WTC11 (cell line): ENCODE results near the gene METTL15. TPM values are rescaled to one million over a fixed set of nuclear protein-coding genes. Genes with fewer than 3 reads are reported as not detected.

Experiments
- ATAC-seq: fragments of 200-7000 bp; cut with Tn5 transposase; 2 replicates; pipeline ENCODE4 v1.10.0; 2021; ENCODE audit warnings: mild to moderate bottlenecking, moderate library complexity
- CTCF ChIA-PET: fragments of 300-600 bp; sonication (Branson Sonifier 250); formaldehyde crosslinking; loops from one replicate; lab custom pipeline; 2021; ENCODE audit warnings: antibody characterized with exemption; lab: Charles Lee
- POLR2A ChIA-PET: fragments of 350-600 bp; sonication (Branson Sonifier 250); formaldehyde crosslinking; loops from one replicate; lab custom pipeline; 2021; ENCODE audit warnings: antibody characterized with exemption; lab: Charles Lee
- DNase-seq: peaks from one replicate; pipeline ENCODE4 v3.0.0; 2021; ENCODE audit warnings: low spot score
- H3K27ac Mint-ChIP-seq: 2 replicates; pipeline ENCODE4 v1.8.0; 2021; ENCODE audit warnings: mixed read lengths
- H3K27me3 Mint-ChIP-seq: 2 replicates; pipeline ENCODE4 v1.8.0; 2021; ENCODE audit warnings: low read depth, mild to moderate bottlenecking, moderate library complexity, mixed read lengths
- H3K36me3 Mint-ChIP-seq: 2 replicates; pipeline ENCODE4 v1.8.0; 2021; ENCODE audit warnings: mixed read lengths
- H3K4me1 Mint-ChIP-seq: 2 replicates; pipeline ENCODE4 v1.8.0; 2022; ENCODE audit warnings: mixed read lengths
- H3K4me3 Mint-ChIP-seq: 2 replicates; pipeline ENCODE4 v1.8.0; 2021; ENCODE audit warnings: mild to moderate bottlenecking, moderate library complexity, mixed read lengths
- H3K9me3 Mint-ChIP-seq: 2 replicates; pipeline ENCODE4 v1.8.0; 2021; ENCODE audit warnings: mixed read lengths
- ATF1 ChIP-seq: sonication (generic); formaldehyde crosslinking; IDR thresholded peaks from 2 replicates; pipeline ENCODE4 v1.8.1; 2023; ENCODE audit warnings: mild to moderate bottlenecking, moderate library complexity, missing genetic modification reagents
- CBFB ChIP-seq: sonication (generic); formaldehyde crosslinking; IDR thresholded peaks from 2 replicates; pipeline ENCODE4 v1.8.1; 2022; ENCODE audit warnings: mild to moderate bottlenecking, low read depth, missing genetic modification reagents
- ELF4 ChIP-seq: sonication (generic); formaldehyde crosslinking; IDR thresholded peaks from 2 replicates; pipeline ENCODE4 v1.8.1; 2022; ENCODE audit warnings: low read depth, mild to moderate bottlenecking, moderate library complexity, missing genetic modification reagents
- EMX1 ChIP-seq: fragments of 250-450 bp; sonication (Bioruptor Pico); IDR thresholded peaks from 2 replicates; pipeline ENCODE4 v1.8.0; 2021; ENCODE audit warnings: mild to moderate bottlenecking
- FOXJ3 ChIP-seq: sonication (generic); formaldehyde crosslinking; IDR thresholded peaks from 2 replicates; pipeline ENCODE4 v1.9.0; 2021; ENCODE audit warnings: missing genetic modification reagents, mild to moderate bottlenecking, borderline replicate concordance
- FOXP1 ChIP-seq: sonication (generic); formaldehyde crosslinking; IDR thresholded peaks from 2 replicates; pipeline ENCODE4 v1.8.0; 2022; ENCODE audit warnings: missing genetic modification reagents, mild to moderate bottlenecking, moderate library complexity, borderline replicate concordance
- GRHL2 ChIP-seq: fragments of 250-450 bp; sonication (Bioruptor Pico); IDR thresholded peaks from 2 replicates; pipeline ENCODE4 v1.8.0; 2022; ENCODE audit warnings: mild to moderate bottlenecking, moderate library complexity; ENCODE audit not compliant: insufficient replicate concordance, severe bottlenecking
- JAZF1 ChIP-seq: fragments of 250-450 bp; sonication (Bioruptor Pico); IDR thresholded peaks from 2 replicates; pipeline ENCODE4 v1.9.0; 2021; ENCODE audit warnings: moderate library complexity, mild to moderate bottlenecking, inconsistent platforms
- MYBL2 ChIP-seq: sonication (generic); formaldehyde crosslinking; IDR thresholded peaks from 2 replicates; pipeline ENCODE4 v1.8.1; 2023; ENCODE audit warnings: mild to moderate bottlenecking, moderate library complexity, missing genetic modification reagents
- NFATC4 ChIP-seq: fragments of 250-450 bp; sonication (Bioruptor Pico); IDR thresholded peaks from 2 replicates; pipeline ENCODE4 v1.9.0; 2021; ENCODE audit warnings: mild to moderate bottlenecking
- NR3C1 ChIP-seq: sonication (generic); formaldehyde crosslinking; conservative IDR thresholded peaks from 2 replicates; pipeline ENCODE4 v1.8.1; 2023; ENCODE audit warnings: low read depth, mild to moderate bottlenecking, missing genetic modification reagents
- PRRX2 ChIP-seq: fragments of 250-450 bp; sonication (Bioruptor Pico); IDR thresholded peaks from 2 replicates; pipeline ENCODE4 v1.8.0; 2021; ENCODE audit warnings: mild to moderate bottlenecking
- TCF7 ChIP-seq: sonication (generic); formaldehyde crosslinking; IDR thresholded peaks from 2 replicates; pipeline ENCODE4 v1.8.0; 2022; ENCODE audit warnings: mild to moderate bottlenecking, low read depth, missing genetic modification reagents, moderate library complexity
- ZNF121 ChIP-seq: sonication (generic); formaldehyde crosslinking; IDR thresholded peaks from 2 replicates; pipeline ENCODE4 v1.8.0; 2023; ENCODE audit warnings: missing genetic modification reagents
- ZNF263 ChIP-seq: sonication (generic); formaldehyde crosslinking; IDR thresholded peaks from 2 replicates; pipeline ENCODE4 v1.8.1; 2022; ENCODE audit warnings: low read depth, mild to moderate bottlenecking, moderate library complexity, missing genetic modification reagents
- ZNF317 ChIP-seq: sonication (generic); formaldehyde crosslinking; IDR thresholded peaks from 2 replicates; pipeline ENCODE4 v1.8.1; 2023; ENCODE audit warnings: low read depth, mild to moderate bottlenecking, moderate library complexity, missing genetic modification reagents, borderline replicate concordance
- total RNA-seq: library from RNA; stranded (reverse); gene quantifications from 3 replicates; pipeline ENCODE4 v1.2.3, GENCODE V29; 2021
- TF ChIP-seq, protein P1 (sequence below): sonication (generic); formaldehyde crosslinking; IDR thresholded peaks from 2 replicates; pipeline ENCODE4 v1.8.1; 2022; ENCODE audit warnings: low read depth, mild to moderate bottlenecking, moderate library complexity, missing genetic modification reagents, borderline replicate concordance
- TF ChIP-seq, protein P2 (sequence below): sonication (generic); formaldehyde crosslinking; IDR thresholded peaks from 2 replicates; pipeline ENCODE4 v1.8.1; 2023; ENCODE audit warnings: mild to moderate bottlenecking, missing genetic modification reagents
- TF ChIP-seq, protein P3 (sequence below): sonication (generic); formaldehyde crosslinking; IDR thresholded peaks from 2 replicates; pipeline ENCODE4 v1.8.1; 2022; ENCODE audit warnings: missing genetic modification reagents, borderline replicate concordance
- TF ChIP-seq, protein P4 (sequence below): fragments of 250-450 bp; sonication (Bioruptor Pico); IDR thresholded peaks from 2 replicates; pipeline ENCODE4 v2.1.2; 2022; ENCODE audit warnings: mild to moderate bottlenecking, moderate library complexity
- TF ChIP-seq, protein P5 (sequence below): fragments of 250-450 bp; sonication (Bioruptor Pico); IDR thresholded peaks from 2 replicates; pipeline ENCODE4 v1.9.0; 2021; ENCODE audit warnings: mild to moderate bottlenecking, borderline replicate concordance

The METTL15 gene
- total RNA-seq, 1 experiment from 2014 or later = 13.2 TPM

DNA sequence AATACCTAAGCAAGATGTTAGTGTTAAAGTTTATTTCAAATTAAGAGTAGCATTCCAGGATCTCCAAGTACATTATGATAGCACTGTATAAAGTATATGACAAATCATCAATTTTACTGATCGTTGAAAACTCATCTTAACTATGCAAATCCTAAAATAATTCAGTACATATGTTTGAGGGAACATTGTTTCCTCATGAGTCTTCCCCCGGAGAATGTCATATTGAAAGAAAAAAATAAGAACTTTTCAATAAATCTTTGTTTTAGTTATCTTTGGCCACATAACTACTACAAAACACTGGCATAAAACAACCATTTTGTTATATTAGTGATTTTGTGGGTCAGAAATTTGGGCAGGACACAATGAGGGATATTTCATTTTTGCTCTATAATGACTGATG is 135.4 kb downstream of the METTL15 start:
- no peak for ATAC-seq

DNA sequence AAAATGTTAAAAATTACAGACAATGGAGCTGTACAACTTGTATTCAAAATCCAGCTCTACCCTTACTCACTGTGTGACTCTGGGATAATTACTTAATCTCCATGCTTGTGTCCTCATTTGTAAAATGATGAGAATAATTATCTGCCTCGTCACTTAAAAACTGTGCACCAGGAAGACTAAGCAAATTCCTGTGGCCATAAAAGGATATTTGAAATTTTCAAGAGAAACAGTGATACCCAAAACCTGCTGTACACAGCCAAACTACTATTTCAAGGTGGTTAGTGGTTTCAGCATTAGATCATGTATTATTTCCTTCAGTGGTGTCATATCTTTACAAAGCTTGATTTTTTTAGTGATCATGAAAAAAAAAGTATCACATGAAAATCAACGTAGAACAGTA is 136.9 kb downstream of the METTL15 start:
- H3K36me3 Mint-ChIP-seq = peaks cover 3% of the 10 kb centered on the region; the same call in 1 of the 2 replicates
- POLR2A ChIA-PET = no interaction called here
- no peak overlapping the region for H3K27ac Mint-ChIP-seq
- no peak for ATAC-seq
- H3K9me3 Mint-ChIP-seq = peaks cover 8% of the 10 kb centered on the region
- CTCF ChIA-PET = no interaction called here
- no peaks in the 10 kb centered on the region for H3K4me1 Mint-ChIP-seq
- H3K4me3 Mint-ChIP-seq = no peak overlapping the region
- no peak for DNase-seq
- H3K27me3 Mint-ChIP-seq = no peaks in the 10 kb centered on the region
- TF ChIP-seq NR3C1 (CRISPR knock-in tag) = no peak
- TF ChIP-seq CBFB = no peak
- no peak for TF ChIP-seq ZNF317 (CRISPR knock-in tag)
- no peak for TF ChIP-seq ELF4 (CRISPR knock-in tag)
- TF ChIP-seq, protein P1, sequence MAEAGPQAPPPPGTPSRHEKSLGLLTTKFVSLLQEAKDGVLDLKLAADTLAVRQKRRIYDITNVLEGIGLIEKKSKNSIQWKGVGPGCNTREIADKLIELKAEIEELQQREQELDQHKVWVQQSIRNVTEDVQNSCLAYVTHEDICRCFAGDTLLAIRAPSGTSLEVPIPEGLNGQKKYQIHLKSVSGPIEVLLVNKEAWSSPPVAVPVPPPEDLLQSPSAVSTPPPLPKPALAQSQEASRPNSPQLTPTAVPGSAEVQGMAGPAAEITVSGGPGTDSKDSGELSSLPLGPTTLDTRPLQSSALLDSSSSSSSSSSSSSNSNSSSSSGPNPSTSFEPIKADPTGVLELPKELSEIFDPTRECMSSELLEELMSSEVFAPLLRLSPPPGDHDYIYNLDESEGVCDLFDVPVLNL = no peak
- TF ChIP-seq EMX1 (CRISPR knock-in tag) = no peak
- no peak for TF ChIP-seq ZNF263

More for the DNA sequence above, 135.4 kb downstream of the METTL15 start:
- POLR2A ChIA-PET = no interaction called here
- DNase-seq = no peak
- TF ChIP-seq FOXJ3 (CRISPR knock-in tag) (no peak), PRRX2 (no peak)
- no peak overlapping the region for H3K4me3 Mint-ChIP-seq
- no peaks in the 10 kb centered on the region for H3K4me1 Mint-ChIP-seq
- CTCF ChIA-PET = no interaction called here
- peaks cover 4% of the 10 kb centered on the region for H3K36me3 Mint-ChIP-seq
- H3K9me3 Mint-ChIP-seq = peaks cover 9% of the 10 kb centered on the region
- no peak overlapping the region for H3K27ac Mint-ChIP-seq
- peaks cover 4% of the 10 kb centered on the region; the same call in 1 of the 2 replicates for H3K27me3 Mint-ChIP-seq

DNA sequence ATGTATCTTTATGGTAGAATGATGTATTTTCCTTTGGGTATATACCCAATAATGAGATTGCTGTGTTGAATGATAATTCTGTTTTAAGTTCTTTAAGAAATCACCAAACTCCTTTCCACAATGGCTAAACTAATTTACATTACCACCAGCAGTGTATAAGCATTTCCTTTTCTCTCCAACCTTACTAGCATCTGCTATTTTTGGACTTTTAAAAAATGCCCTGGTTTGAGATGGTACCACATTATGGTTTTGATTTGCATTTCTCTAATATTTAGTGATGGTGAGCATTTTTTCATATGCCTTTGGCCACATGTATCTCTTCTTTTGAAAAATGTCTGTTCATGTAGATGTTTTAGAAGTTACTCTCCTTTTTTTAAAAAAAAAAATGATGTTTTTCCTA is 142.0 kb downstream of the METTL15 start:
- H3K36me3 Mint-ChIP-seq = peaks cover 7% of the 10 kb centered on the region
- DNase-seq (no peak), ATAC-seq (no peak)
- POLR2A ChIA-PET = no interaction called here
- peaks cover 23% of the 10 kb centered on the region for H3K9me3 Mint-ChIP-seq
- H3K27ac Mint-ChIP-seq = no peak overlapping the region
- TF ChIP-seq GRHL2 = no peak
- no peak for TF ChIP-seq FOXJ3 (CRISPR knock-in tag)
- no peak for TF ChIP-seq FOXP1 (CRISPR knock-in tag)
- TF ChIP-seq, protein P2, sequence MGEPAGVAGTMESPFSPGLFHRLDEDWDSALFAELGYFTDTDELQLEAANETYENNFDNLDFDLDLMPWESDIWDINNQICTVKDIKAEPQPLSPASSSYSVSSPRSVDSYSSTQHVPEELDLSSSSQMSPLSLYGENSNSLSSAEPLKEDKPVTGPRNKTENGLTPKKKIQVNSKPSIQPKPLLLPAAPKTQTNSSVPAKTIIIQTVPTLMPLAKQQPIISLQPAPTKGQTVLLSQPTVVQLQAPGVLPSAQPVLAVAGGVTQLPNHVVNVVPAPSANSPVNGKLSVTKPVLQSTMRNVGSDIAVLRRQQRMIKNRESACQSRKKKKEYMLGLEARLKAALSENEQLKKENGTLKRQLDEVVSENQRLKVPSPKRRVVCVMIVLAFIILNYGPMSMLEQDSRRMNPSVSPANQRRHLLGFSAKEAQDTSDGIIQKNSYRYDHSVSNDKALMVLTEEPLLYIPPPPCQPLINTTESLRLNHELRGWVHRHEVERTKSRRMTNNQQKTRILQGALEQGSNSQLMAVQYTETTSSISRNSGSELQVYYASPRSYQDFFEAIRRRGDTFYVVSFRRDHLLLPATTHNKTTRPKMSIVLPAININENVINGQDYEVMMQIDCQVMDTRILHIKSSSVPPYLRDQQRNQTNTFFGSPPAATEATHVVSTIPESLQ (CRISPR knock-in tag) = no peak
- TF ChIP-seq NFATC4 (CRISPR knock-in tag) = no peak
- TF ChIP-seq ZNF121 (CRISPR knock-in tag) = no peak
- TF ChIP-seq MYBL2 (CRISPR knock-in tag) = no peak
- TF ChIP-seq, protein P3, sequence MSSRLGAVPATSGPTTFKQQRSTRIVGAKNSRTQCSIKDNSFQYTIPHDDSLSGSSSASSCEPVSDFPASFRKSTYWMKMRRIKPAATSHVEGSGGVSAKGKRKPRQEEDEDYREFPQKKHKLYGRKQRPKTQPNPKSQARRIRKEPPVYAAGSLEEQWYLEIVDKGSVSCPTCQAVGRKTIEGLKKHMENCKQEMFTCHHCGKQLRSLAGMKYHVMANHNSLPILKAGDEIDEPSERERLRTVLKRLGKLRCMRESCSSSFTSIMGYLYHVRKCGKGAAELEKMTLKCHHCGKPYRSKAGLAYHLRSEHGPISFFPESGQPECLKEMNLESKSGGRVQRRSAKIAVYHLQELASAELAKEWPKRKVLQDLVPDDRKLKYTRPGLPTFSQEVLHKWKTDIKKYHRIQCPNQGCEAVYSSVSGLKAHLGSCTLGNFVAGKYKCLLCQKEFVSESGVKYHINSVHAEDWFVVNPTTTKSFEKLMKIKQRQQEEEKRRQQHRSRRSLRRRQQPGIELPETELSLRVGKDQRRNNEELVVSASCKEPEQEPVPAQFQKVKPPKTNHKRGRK (CRISPR knock-in tag) = no peak
- no peaks in the 10 kb centered on the region for H3K27me3 Mint-ChIP-seq
- CTCF ChIA-PET = no interaction called here
- H3K4me3 Mint-ChIP-seq = no peak overlapping the region
- no peaks in the 10 kb centered on the region for H3K4me1 Mint-ChIP-seq

DNA sequence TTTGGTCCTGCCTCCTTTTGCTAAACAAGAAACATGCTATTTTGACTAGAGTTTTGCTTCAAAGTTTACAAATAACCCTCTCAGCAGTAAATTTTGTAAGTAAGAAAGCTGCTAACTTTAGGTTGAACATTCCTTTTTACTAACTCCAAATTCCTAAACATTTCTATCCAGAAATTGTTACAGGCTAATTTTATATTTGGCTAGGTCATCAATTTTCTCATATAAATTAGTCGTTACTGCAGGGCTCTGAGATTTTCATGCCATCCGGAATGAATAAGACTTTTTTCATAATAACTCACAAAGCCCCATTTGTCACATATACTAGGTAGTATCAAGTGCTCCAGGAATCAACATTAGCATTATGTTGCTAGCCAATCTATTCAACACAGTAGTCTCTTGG is 143.1 kb downstream of the METTL15 start:
- Mint-ChIP-seq H3K27me3 (no peaks in the 10 kb centered on the region), H3K4me1 (no peaks in the 10 kb centered on the region), H3K9me3 (peaks cover 30% of the 10 kb centered on the region), H3K27ac (no peak overlapping the region), H3K36me3 (peaks cover 10% of the 10 kb centered on the region), H3K4me3 (no peak overlapping the region)
- ChIA-PET CTCF (no interaction called here), POLR2A (no interaction called here)
- ATAC-seq = no peak
- no peak for DNase-seq
- TF ChIP-seq TCF7 (CRISPR knock-in tag) = no peak
- TF ChIP-seq, protein P4, sequence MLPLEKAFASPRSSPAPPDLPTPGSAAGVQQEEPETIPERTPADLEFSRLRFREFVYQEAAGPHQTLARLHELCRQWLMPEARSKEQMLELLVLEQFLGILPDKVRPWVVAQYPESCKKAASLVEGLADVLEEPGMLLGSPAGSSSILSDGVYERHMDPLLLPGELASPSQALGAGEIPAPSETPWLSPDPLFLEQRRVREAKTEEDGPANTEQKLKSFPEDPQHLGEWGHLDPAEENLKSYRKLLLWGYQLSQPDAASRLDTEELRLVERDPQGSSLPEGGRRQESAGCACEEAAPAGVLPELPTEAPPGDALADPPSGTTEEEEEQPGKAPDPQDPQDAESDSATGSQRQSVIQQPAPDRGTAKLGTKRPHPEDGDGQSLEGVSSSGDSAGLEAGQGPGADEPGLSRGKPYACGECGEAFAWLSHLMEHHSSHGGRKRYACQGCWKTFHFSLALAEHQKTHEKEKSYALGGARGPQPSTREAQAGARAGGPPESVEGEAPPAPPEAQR (CRISPR knock-in tag) = no peak
- no peak for TF ChIP-seq JAZF1
- TF ChIP-seq ATF1 (CRISPR knock-in tag) = no peak
- TF ChIP-seq, protein P5, sequence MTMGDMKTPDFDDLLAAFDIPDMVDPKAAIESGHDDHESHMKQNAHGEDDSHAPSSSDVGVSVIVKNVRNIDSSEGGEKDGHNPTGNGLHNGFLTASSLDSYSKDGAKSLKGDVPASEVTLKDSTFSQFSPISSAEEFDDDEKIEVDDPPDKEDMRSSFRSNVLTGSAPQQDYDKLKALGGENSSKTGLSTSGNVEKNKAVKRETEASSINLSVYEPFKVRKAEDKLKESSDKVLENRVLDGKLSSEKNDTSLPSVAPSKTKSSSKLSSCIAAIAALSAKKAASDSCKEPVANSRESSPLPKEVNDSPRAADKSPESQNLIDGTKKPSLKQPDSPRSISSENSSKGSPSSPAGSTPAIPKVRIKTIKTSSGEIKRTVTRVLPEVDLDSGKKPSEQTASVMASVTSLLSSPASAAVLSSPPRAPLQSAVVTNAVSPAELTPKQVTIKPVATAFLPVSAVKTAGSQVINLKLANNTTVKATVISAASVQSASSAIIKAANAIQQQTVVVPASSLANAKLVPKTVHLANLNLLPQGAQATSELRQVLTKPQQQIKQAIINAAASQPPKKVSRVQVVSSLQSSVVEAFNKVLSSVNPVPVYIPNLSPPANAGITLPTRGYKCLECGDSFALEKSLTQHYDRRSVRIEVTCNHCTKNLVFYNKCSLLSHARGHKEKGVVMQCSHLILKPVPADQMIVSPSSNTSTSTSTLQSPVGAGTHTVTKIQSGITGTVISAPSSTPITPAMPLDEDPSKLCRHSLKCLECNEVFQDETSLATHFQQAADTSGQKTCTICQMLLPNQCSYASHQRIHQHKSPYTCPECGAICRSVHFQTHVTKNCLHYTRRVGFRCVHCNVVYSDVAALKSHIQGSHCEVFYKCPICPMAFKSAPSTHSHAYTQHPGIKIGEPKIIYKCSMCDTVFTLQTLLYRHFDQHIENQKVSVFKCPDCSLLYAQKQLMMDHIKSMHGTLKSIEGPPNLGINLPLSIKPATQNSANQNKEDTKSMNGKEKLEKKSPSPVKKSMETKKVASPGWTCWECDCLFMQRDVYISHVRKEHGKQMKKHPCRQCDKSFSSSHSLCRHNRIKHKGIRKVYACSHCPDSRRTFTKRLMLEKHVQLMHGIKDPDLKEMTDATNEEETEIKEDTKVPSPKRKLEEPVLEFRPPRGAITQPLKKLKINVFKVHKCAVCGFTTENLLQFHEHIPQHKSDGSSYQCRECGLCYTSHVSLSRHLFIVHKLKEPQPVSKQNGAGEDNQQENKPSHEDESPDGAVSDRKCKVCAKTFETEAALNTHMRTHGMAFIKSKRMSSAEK (CRISPR knock-in tag) = no peak
